ENCODE measurements around the gene INSL3. TPM values are rescaled to one million over a fixed set of nuclear protein-coding genes. Genes with fewer than 3 reads are reported as not detected.
A peak's percentile ranks its signal among the peaks of the same experiment; 100 is the strongest.

The INSL3 gene
- total RNA-seq, 1 experiment from 2014 or later: 0.57 TPM

- H3K4me3 ChIP-seq (ENCODE audit: low read depth in 2 of 2, low read length in 2 of 2): peak overlapping the region; percentile 25 to 34
- BruUV-seq (replicated peaks): no TSS peak
- TF ChIP-seq SIN3A (IDR thresholded peaks at IDR 0.05; ENCODE audit: borderline replicate concordance, insufficient read depth, low read depth, low read length): no peak
- TF ChIP-seq, protein P1, sequence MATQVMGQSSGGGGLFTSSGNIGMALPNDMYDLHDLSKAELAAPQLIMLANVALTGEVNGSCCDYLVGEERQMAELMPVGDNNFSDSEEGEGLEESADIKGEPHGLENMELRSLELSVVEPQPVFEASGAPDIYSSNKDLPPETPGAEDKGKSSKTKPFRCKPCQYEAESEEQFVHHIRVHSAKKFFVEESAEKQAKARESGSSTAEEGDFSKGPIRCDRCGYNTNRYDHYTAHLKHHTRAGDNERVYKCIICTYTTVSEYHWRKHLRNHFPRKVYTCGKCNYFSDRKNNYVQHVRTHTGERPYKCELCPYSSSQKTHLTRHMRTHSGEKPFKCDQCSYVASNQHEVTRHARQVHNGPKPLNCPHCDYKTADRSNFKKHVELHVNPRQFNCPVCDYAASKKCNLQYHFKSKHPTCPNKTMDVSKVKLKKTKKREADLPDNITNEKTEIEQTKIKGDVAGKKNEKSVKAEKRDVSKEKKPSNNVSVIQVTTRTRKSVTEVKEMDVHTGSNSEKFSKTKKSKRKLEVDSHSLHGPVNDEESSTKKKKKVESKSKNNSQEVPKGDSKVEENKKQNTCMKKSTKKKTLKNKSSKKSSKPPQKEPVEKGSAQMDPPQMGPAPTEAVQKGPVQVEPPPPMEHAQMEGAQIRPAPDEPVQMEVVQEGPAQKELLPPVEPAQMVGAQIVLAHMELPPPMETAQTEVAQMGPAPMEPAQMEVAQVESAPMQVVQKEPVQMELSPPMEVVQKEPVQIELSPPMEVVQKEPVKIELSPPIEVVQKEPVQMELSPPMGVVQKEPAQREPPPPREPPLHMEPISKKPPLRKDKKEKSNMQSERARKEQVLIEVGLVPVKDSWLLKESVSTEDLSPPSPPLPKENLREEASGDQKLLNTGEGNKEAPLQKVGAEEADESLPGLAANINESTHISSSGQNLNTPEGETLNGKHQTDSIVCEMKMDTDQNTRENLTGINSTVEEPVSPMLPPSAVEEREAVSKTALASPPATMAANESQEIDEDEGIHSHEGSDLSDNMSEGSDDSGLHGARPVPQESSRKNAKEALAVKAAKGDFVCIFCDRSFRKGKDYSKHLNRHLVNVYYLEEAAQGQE (IDR thresholded peaks at IDR 0.05; ENCODE audit: insufficient read depth in 1 of 2, low read depth in 2 of 2, low read length in 1 of 2): 0 out of 4 replicates have a peak, but pooled peaks of 1 of the 2 experiments have one; percentile 32
- TF ChIP-seq CTCF (IDR thresholded peaks at IDR 0.05): peak; percentile 95
- ChIA-PET CTCF (interaction anchor here (0.6 to 1.3 kb wide), 9 partner anchors 12 to 358 kb away, joined by 3 to 10 read pairs (median 3); no protein-coding TSS in a partner anchor), POLR2A (interaction anchor here (0.6 kb wide), 1 partner anchor 23 kb away, joined by 3 read pairs; no protein-coding TSS in a partner anchor)
- no peaks in the 10 kb centered on the region for H3K36me3 ChIP-seq (ENCODE audit: control insufficient read depth, insufficient read depth, low read length)
- no peaks in the 10 kb centered on the region for H3K27me3 ChIP-seq (ENCODE audit: control insufficient read depth, insufficient read depth, low read length)
- no peak for DNase-seq (ENCODE audit: low read depth, low spot score)
- ATAC-seq: peak; percentile 96
- peaks cover 3% of the 10 kb centered on the region; the same call in 1 of the 2 replicates for H3K4me1 ChIP-seq (ENCODE audit: control insufficient read depth, insufficient read depth, low read length)
- no peak overlapping the region for H3K27ac ChIP-seq (ENCODE audit: low read length)
- H3K9me3 ChIP-seq (ENCODE audit: control insufficient read depth, insufficient read depth, low read depth, low read length): no peaks in the 10 kb centered on the region
- intact Hi-C loops (cut with micrococcal nuclease; ENCODE audit: unreplicated experiment) (no loop called here), in situ Hi-C loops (cut with HindIII; ENCODE audit: low pct_unique_long_range_greater_than_20kb, low sequenced_read_pairs) (no loop called here)
Observed at GRCh38 chr19:17766543-17767131, 54.7 kb downstream of the INSL3 start.

Other genes starting within 250 kb of the INSL3 start
- 0.46 TPM for gene UNC13A, start 133.2 kb downstream of the INSL3 start, total RNA-seq (2021; ENCODE audit: unreplicated experiment)
- 56.6 TPM for gene MAP1S, start 102.0 kb downstream of the INSL3 start, total RNA-seq (2021; ENCODE audit: unreplicated experiment)
- gene FCHO1, start 70.0 kb downstream of the INSL3 start, total RNA-seq (2021; ENCODE audit: unreplicated experiment): 1.1 TPM
- 0.67 TPM for gene B3GNT3, start 26.4 kb downstream of the INSL3 start, total RNA-seq (2021; ENCODE audit: unreplicated experiment)
- gene JAK3, start 26.5 kb upstream of the INSL3 start, total RNA-seq (2021; ENCODE audit: unreplicated experiment): 2.1 TPM
- 1,352 TPM for gene RPL18A, start 38.4 kb upstream of the INSL3 start, total RNA-seq (2021; ENCODE audit: unreplicated experiment)
- gene SLC5A5, start 50.4 kb upstream of the INSL3 start, total RNA-seq (2021; ENCODE audit: unreplicated experiment): 6.3 TPM
- 110 TPM for gene CCDC124, start 111.5 kb upstream of the INSL3 start, total RNA-seq (2021; ENCODE audit: unreplicated experiment)
- 0.90 TPM for gene KCNN1, start 145.6 kb upstream of the INSL3 start, total RNA-seq (2021; ENCODE audit: unreplicated experiment)
- gene ARRDC2, start 186.7 kb upstream of the INSL3 start, total RNA-seq (2021; ENCODE audit: unreplicated experiment): 21.4 TPM